Measurements from ENCODE around the gene MED9.

Gene MED9

DNA sequence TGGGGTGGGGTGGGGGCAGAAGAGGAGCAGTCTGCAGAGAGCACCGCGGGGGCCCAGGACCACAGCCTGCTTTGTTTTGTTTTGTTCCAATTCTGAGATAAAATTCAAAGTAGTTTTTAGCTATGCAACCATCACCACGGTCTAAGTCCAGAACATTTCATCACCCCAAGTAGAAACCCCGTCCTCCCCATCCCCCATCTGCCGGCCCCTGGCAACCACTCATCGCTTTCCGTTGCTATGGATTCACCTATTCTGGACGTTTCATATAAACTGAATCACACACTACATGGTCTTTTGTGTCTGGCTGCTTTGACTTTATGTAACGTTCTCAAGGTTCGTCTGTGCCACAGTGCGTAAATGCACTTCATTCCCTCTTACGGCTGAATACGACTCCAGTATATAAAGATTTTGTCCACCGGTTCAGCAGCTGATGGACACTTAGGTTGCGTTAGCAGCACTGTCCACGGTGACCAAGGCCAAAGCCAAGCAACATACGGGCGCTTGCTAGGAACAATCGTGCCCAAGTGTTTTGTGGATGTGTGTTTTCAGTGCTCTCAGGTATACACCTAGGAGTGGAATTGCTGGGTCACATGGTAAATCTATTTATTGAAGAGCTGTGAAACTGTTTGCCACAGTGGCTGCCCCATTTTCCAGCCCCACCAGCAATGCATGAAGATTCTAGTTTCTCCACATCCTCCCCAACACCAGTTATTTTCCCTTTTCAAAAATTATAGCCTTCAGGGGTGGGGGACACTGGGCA is 47.1 kb downstream of the MED9 start:
- DNase-seq (ENCODE audit: low read depth): no peak
- H3K4me3 ChIP-seq (ENCODE audit: low read depth, low read length): no peak overlapping the region
- no peak for TF ChIP-seq MYC (IDR thresholded peaks at IDR 0.05; ENCODE audit: low read depth, low read length)
- TF ChIP-seq, protein P1, sequence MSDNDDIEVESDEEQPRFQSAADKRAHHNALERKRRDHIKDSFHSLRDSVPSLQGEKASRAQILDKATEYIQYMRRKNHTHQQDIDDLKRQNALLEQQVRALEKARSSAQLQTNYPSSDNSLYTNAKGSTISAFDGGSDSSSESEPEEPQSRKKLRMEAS (IDR thresholded peaks at IDR 0.05; ENCODE audit: low read depth, low read length): no peak
- TF ChIP-seq, protein P2, sequence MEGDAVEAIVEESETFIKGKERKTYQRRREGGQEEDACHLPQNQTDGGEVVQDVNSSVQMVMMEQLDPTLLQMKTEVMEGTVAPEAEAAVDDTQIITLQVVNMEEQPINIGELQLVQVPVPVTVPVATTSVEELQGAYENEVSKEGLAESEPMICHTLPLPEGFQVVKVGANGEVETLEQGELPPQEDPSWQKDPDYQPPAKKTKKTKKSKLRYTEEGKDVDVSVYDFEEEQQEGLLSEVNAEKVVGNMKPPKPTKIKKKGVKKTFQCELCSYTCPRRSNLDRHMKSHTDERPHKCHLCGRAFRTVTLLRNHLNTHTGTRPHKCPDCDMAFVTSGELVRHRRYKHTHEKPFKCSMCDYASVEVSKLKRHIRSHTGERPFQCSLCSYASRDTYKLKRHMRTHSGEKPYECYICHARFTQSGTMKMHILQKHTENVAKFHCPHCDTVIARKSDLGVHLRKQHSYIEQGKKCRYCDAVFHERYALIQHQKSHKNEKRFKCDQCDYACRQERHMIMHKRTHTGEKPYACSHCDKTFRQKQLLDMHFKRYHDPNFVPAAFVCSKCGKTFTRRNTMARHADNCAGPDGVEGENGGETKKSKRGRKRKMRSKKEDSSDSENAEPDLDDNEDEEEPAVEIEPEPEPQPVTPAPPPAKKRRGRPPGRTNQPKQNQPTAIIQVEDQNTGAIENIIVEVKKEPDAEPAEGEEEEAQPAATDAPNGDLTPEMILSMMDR (IDR thresholded peaks at IDR 0.05; ENCODE audit: low read depth, low read length): no peak
- no peak for TF ChIP-seq POLR2A (IDR thresholded peaks at IDR 0.05; ENCODE audit: extremely low read depth, insufficient read length)

DNA sequence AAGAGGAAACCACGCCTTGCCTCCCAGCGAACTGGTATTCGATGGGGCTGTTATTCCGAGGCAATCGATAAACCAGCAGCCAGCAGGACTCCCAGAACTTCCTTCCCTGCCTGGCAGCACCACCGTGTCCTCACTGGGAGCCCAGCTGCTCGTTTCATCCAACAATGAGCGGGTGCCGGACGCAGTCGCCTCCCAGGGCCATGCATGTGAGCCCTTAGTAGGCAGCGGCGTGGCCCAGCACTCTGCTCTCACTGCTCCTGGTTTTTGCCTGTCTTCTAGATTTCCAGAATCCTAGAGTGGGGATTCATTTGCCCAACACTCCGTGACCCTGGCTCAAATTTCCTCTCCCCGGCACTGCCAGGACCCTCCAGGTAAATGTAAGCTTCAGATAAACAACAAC is 48.5 kb downstream of the MED9 start:
- DNase-seq (ENCODE audit: low read depth): no peak

DNA sequence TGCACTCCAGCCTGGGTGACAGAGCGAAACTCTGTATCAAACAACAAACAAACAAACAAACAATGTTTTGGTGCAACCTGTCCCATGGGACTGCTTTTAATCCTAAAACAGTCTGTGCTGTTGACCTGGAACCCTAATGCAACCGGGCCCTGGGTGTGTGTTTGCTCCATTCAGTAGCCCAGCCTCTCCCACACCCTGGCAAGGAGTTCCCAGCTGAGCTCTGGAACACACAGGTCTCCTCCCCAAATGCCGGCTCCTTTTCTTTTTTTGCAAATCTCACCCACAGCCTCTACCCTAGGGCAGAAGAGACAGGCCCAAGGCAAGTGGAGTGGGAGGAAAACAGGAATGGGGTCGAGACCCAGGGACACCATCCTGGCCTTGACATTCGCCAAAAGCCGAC is 49.2 kb downstream of the MED9 start:
- H3K4me3 ChIP-seq (ENCODE audit: low read depth, low read length): no peak overlapping the region
- TF ChIP-seq, protein P1 (IDR thresholded peaks at IDR 0.05; ENCODE audit: low read depth, low read length): no peak
- TF ChIP-seq, protein P2 (IDR thresholded peaks at IDR 0.05; ENCODE audit: low read depth, low read length): no peak
- no peak for TF ChIP-seq MYC (IDR thresholded peaks at IDR 0.05; ENCODE audit: low read depth, low read length)
- TF ChIP-seq POLR2A (IDR thresholded peaks at IDR 0.05; ENCODE audit: extremely low read depth, insufficient read length): no peak
- no peak for DNase-seq (ENCODE audit: low read depth)

More for the DNA sequence above, 48.5 kb downstream of the MED9 start:
- H3K4me3 ChIP-seq (ENCODE audit: low read depth, low read length): no peak overlapping the region
- TF ChIP-seq, protein P2 (IDR thresholded peaks at IDR 0.05; ENCODE audit: low read depth, low read length): no peak
- no peak for TF ChIP-seq POLR2A (IDR thresholded peaks at IDR 0.05; ENCODE audit: extremely low read depth, insufficient read length)
- TF ChIP-seq MYC (IDR thresholded peaks at IDR 0.05; ENCODE audit: low read depth, low read length): no peak
- TF ChIP-seq, protein P1 (IDR thresholded peaks at IDR 0.05; ENCODE audit: low read depth, low read length): no peak

DNA sequence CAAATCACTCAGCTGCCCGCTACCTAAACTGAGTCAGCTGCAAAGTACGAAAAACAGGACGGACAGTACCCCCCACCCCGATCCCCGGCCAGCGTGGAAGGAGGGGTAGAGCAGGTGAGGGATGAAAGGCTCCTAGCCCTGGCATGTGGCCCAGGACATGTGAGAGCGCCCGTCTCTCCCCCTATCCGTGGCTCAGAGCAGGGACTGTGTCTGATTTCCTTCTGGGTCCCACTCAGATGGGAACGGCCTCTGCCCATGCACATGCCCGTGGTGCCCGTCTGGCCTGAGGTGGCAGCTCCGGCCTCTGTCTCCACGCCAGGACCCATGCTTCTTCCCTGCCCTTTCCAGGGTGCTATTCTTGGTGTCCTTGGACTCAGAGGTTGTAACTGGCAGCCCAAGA is 49.6 kb downstream of the MED9 start:
- no peak for DNase-seq (ENCODE audit: low read depth)
- TF ChIP-seq, protein P2 (IDR thresholded peaks at IDR 0.05; ENCODE audit: low read depth, low read length): no peak
- TF ChIP-seq MYC (IDR thresholded peaks at IDR 0.05; ENCODE audit: low read depth, low read length) (no peak), POLR2A (IDR thresholded peaks at IDR 0.05; ENCODE audit: extremely low read depth, insufficient read length) (no peak)
- TF ChIP-seq, protein P1 (IDR thresholded peaks at IDR 0.05; ENCODE audit: low read depth, low read length): no peak
- no peak overlapping the region for H3K4me3 ChIP-seq (ENCODE audit: low read depth, low read length)

DNA sequence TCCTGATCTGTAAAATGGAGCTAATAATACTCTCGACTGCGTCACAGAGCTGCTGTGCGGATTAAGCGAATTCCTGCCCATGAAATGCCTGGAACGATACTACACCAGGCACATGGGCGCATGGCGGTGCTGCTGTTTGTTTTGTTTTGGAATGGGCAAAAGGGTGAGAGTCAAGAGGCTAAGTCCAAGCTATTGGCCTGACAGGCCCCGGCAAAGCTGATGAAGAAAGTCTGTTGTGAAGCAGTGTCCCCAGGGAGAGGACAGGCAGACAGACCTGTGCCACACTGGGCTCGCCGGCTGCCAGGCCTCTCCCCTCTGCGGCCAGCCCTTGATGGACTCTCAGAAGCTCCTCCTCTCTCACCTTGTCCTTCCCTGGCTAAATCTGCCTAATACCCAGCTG is 50.7 kb downstream of the MED9 start:
- no peak for DNase-seq (ENCODE audit: low read depth)
- H3K4me3 ChIP-seq (ENCODE audit: low read depth, low read length): no peak overlapping the region
- TF ChIP-seq POLR2A (IDR thresholded peaks at IDR 0.05; ENCODE audit: extremely low read depth, insufficient read length) (no peak), MYC (IDR thresholded peaks at IDR 0.05; ENCODE audit: low read depth, low read length) (no peak)
- TF ChIP-seq, protein P2 (IDR thresholded peaks at IDR 0.05; ENCODE audit: low read depth, low read length): no peak
- TF ChIP-seq, protein P1 (IDR thresholded peaks at IDR 0.05; ENCODE audit: low read depth, low read length): no peak
